Activated naive CD4-positive, alpha-beta T cell treated with anti-CD3 and anti-CD28 coated beads, Interleukin-2, amount 10 ng/mL, durations not matched to agents 7 days and 5 days (primary cell): Measurements from ENCODE around the gene FOXK2.

ENCODE experiments used
- CTCF ChIA-PET: fragments of 350-600 bp; sonication (Branson Sonifier 250); formaldehyde crosslinking; loops from one replicate; lab custom pipeline; 2021; ENCODE audit warnings: antibody characterized with exemption; lab: Charles Lee
- DNase-seq: peaks from one replicate; pipeline ENCODE4 v3.0.0-alpha.2; 2020
- H3K27ac Mint-ChIP-seq: one replicate; pipeline ENCODE4 v1.8.0; 2021; ENCODE audit warnings: mild to moderate bottlenecking, moderate library complexity, mixed read lengths
- H3K27me3 Mint-ChIP-seq: one replicate; pipeline ENCODE4 v1.8.0; 2021; ENCODE audit warnings: mild to moderate bottlenecking, mixed read lengths
- H3K36me3 Mint-ChIP-seq: one replicate; pipeline ENCODE4 v1.8.0; 2021; ENCODE audit warnings: mixed read lengths
- H3K4me1 Mint-ChIP-seq: one replicate; pipeline ENCODE4 v1.8.0; 2021; ENCODE audit warnings: mixed read lengths
- H3K4me3 Mint-ChIP-seq: one replicate; pipeline ENCODE4 v1.8.0; 2021; ENCODE audit warnings: mild to moderate bottlenecking, moderate library complexity, mixed read lengths
- H3K9me3 Mint-ChIP-seq: one replicate; pipeline ENCODE4 v1.8.0; 2021; ENCODE audit warnings: mixed read lengths

FOXK2 gene

GRCh38 chr17:82589851-82590180 is 70.3 kb downstream of the FOXK2 start:
- no peak for DNase-seq
- Mint-ChIP-seq H3K4me1 (peaks cover 34% of the 10 kb centered on the region), H3K4me3 (no peak overlapping the region), H3K9me3 (no peaks in the 10 kb centered on the region), H3K27me3 (no peaks in the 10 kb centered on the region), H3K36me3 (peaks cover 34% of the 10 kb centered on the region), H3K27ac (no peak overlapping the region)
- CTCF ChIA-PET = no interaction called here

DNA sequence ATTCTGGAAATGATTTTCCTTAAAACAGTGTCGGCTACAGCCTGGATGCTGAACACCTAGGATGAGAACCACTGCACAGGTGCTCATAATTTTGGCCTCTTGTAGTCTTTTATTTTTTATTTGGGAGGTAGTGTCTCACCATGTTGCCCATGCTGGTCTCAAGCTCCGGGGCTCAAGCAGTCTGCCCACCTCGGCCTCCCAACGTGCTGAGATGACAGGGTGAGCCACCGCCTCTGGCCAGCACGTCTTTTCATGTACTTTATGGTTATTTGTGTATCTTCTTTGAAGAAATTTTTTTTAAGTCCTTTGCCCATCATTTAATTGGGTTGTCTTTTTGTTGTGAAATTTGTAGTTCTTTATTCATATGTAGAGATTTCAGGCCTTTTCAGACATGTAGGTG is 70.7 kb downstream of the FOXK2 start:
- Mint-ChIP-seq H3K4me3 (no peak overlapping the region), H3K36me3 (peaks cover 33% of the 10 kb centered on the region), H3K27ac (peak overlapping the region; percentile 92), H3K27me3 (no peaks in the 10 kb centered on the region), H3K9me3 (no peaks in the 10 kb centered on the region), H3K4me1 (peaks cover 37% of the 10 kb centered on the region)
- CTCF ChIA-PET = no interaction called here
- no peak for DNase-seq

- CTCF ChIA-PET = no interaction called here
- Mint-ChIP-seq H3K4me1 (peaks cover 37% of the 10 kb centered on the region), H3K9me3 (no peaks in the 10 kb centered on the region), H3K4me3 (no peak overlapping the region), H3K27ac (peak overlapping the region; percentile 92), H3K27me3 (no peaks in the 10 kb centered on the region), H3K36me3 (peaks cover 27% of the 10 kb centered on the region)
- no peak for DNase-seq
These were observed 71.5 kb downstream of the FOXK2 start for GRCh38 chr17:82590881-82591539.

DNA sequence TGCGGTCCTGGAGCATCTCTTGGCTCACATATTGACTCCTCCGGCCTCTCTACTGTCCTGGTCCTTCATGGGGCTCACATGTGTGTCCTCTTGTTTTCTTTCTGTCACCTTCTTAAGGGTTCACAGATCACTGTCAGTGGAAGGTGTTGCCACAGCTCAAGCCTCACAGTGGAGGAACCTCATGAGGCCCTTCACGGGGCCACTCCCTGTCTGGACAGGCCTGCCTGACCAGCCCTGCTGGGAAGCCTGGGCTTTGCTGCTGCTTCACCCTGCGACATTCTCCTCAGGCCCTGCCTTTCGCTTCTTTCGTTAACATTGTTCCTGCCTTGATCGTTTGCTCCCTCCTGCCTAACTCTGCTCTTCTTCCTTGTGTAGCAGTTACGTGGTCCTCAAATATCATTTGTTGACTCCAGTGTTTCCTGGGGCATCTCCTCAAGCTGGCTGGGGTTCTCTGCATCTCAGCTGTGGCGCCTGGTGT is 72.8 kb downstream of the FOXK2 start:
- Mint-ChIP-seq H3K4me3 (no peak overlapping the region), H3K36me3 (peaks cover 26% of the 10 kb centered on the region), H3K27me3 (no peaks in the 10 kb centered on the region), H3K27ac (peak overlapping the region; percentile 92), H3K9me3 (no peaks in the 10 kb centered on the region), H3K4me1 (peaks cover 34% of the 10 kb centered on the region)
- DNase-seq = no peak
- CTCF ChIA-PET = no interaction called here

DNA sequence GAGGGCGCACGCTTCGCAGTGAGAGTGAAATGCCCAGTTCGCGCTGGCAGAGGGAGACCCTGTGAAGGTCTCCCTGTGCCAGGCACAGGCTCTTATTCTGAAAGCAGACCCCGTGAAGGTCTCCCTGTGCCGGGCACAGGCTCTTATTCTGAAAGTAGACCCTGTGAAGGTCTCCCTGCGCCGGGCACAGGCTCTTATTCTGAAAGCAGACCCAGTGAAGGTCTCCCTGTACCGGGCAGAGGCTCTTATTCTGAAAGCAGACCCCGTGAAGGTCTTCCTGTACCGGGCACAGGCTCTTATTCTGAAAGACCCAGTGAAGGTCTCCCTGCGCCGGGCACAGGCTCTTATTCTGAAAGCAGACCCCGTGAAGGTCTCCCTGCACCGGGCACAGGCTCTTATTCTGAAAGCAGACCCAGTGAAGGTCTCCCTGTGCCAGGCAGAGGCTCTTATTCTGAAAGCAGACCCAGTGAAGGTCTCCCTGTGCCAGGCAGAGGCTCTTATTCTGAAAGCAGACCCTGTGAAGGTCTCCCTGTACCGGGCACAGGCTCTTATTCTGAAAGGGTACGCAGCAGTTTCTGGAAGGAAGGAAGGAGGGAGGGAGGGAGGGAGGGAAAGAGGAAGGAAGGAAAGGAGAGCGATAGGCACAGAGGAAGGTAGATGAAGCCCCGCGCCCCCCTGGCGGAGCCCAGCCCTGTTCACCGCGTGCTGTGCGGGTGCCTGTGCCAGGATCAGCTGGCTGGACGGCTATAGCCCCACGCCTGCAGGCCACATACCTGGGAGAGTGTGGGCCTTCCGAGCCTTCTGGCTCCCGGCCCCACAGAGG is 73.4 kb downstream of the FOXK2 start:
- Mint-ChIP-seq H3K36me3 (peaks cover 27% of the 10 kb centered on the region), H3K9me3 (no peaks in the 10 kb centered on the region), H3K4me3 (peak overlapping the region; percentile 63), H3K27ac (peak overlapping the region; percentile 92), H3K27me3 (no peaks in the 10 kb centered on the region), H3K4me1 (peaks cover 34% of the 10 kb centered on the region)
- peak; percentile 73 for DNase-seq
- CTCF ChIA-PET = no interaction called here

DNA sequence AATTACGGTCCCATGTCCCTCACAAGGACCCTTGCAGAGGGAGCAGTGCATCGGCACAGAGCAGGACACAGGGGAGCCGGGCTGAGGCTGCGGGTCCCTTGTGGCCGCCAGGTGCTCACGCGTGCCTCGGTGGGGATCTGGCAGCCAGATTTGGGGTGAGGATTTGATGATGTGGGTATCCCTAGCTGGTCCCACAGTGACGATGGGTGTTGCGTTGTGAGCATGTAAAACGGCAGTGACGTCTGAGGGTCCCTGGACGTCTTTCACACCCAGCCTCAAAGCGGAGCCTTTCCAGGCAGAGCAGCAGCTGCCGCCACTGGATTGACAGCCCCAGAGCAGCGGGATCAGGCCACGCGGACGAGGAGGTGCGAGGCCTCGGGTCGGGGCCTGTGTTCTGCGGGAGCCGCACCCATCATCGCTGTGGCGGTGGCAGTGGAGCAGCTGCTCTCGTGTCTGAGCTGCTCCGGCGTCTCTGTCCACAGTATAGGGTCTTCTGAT is 74.1 kb downstream of the FOXK2 start:
- peaks cover 34% of the 10 kb centered on the region for H3K4me1 Mint-ChIP-seq
- no peaks in the 10 kb centered on the region for H3K27me3 Mint-ChIP-seq
- no peaks in the 10 kb centered on the region for H3K9me3 Mint-ChIP-seq
- DNase-seq = no peak
- CTCF ChIA-PET = no interaction called here
- peak overlapping the region; percentile 92 for H3K27ac Mint-ChIP-seq
- peak overlapping the region; percentile 63 for H3K4me3 Mint-ChIP-seq
- H3K36me3 Mint-ChIP-seq = peaks cover 24% of the 10 kb centered on the region

DNA sequence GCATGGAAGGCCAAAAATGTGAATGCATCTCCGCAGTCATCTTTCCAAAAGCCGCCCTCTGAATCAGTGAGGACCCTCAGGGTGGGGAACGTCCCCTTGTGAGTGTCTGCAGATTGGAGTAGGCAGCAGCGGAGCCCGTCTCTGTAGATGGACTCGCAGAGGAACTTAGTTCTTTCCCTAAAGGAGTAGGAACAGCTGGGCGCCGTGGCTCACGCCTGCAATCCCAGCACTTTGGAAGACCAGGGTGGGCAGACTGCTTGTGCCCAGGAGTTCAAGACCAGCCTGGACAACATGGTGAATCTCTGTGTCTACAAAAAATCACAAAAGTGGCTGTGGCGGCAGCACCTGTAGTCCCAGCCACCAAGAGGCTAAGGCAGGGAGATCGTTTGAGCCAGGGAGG is 75.0 kb downstream of the FOXK2 start:
- H3K4me1 Mint-ChIP-seq = peaks cover 34% of the 10 kb centered on the region
- CTCF ChIA-PET = no interaction called here
- peak overlapping the region; percentile 83 for H3K27ac Mint-ChIP-seq
- DNase-seq = no peak
- peak overlapping the region; percentile 44 for H3K4me3 Mint-ChIP-seq
- H3K36me3 Mint-ChIP-seq = peaks cover 27% of the 10 kb centered on the region
- no peaks in the 10 kb centered on the region for H3K27me3 Mint-ChIP-seq
- H3K9me3 Mint-ChIP-seq = no peaks in the 10 kb centered on the region

DNA sequence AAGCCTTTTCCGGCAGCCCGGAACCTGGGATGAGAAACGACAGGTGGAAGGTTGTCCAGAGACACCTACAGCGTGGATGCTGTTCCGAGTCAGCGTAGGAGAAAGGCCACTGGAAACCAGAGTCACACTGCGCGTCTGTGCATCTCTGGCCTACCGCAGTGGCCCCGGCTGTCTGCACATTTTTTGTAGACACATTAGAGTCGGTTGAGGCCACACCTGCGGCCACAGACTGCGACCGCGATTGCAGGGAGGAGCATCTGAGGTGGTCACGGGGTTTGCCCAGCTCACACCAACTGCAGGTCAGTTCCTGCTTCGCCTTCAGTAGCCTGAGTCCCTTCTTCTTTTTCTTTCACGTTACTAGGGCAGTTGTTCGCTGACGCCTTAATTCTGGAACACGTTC is 76.4 kb downstream of the FOXK2 start:
- Mint-ChIP-seq H3K36me3 (peaks cover 28% of the 10 kb centered on the region), H3K27ac (no peak overlapping the region), H3K4me1 (peaks cover 34% of the 10 kb centered on the region), H3K27me3 (no peaks in the 10 kb centered on the region), H3K9me3 (no peaks in the 10 kb centered on the region), H3K4me3 (no peak overlapping the region)
- CTCF ChIA-PET = no interaction called here
- DNase-seq = no peak

- Mint-ChIP-seq H3K4me1 (peaks cover 34% of the 10 kb centered on the region), H3K36me3 (peaks cover 32% of the 10 kb centered on the region), H3K27ac (no peak overlapping the region), H3K9me3 (no peaks in the 10 kb centered on the region), H3K4me3 (no peak overlapping the region), H3K27me3 (no peaks in the 10 kb centered on the region)
- no peak for DNase-seq
- CTCF ChIA-PET = no interaction called here
These were observed 76.8 kb downstream of the FOXK2 start for GRCh38 chr17:82596296-82596695.

DNA sequence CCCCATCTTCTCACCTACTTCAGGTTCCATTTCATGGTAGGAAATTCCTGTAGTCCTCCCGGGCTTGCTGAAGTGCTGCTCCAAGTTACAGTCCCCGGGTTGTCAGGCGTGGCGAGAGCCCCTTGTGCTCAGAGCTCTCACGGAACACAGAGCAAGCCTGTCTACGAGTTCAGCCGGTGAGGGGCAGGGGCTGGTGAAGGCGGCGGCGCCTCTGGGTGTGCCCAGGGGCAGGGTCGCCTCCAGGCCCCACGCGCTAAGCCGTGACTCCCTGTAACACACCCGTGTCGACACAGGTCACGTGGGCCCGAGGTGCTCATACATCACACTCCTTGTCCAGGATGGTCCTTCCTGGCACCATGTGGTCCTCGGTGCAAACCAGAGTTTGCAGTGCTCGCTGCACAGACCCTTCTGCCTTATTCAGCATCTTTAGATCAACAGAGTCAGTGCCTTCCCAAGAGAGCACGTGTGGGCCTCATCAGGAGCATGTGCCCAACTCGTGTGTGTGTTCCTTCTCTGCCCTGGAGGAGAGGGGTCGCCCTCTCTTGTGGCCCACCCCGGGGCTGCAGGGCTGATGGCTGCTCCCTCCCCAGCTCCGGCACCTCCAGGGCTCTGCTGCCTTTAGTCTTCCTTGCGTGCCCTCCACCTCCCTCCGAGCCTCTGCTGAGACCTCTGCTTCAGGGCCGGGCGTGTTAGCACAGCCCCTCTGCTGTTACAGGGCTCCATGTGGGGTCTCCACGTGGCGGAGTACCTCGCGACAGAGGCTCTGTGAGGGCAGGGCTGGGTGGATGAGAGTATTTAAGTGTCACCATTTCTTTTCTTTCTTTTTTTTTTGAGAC is 77.5 kb downstream of the FOXK2 start:
- Mint-ChIP-seq H3K4me3 (no peak overlapping the region), H3K36me3 (peaks cover 37% of the 10 kb centered on the region), H3K9me3 (no peaks in the 10 kb centered on the region), H3K4me1 (peaks cover 28% of the 10 kb centered on the region), H3K27me3 (no peaks in the 10 kb centered on the region), H3K27ac (peak overlapping the region; percentile 11)
- no peak for DNase-seq
- CTCF ChIA-PET = no interaction called here

- H3K4me3 Mint-ChIP-seq = no peak overlapping the region
- no peaks in the 10 kb centered on the region for H3K27me3 Mint-ChIP-seq
- peaks cover 46% of the 10 kb centered on the region for H3K36me3 Mint-ChIP-seq
- CTCF ChIA-PET = no interaction called here
- peaks cover 17% of the 10 kb centered on the region for H3K4me1 Mint-ChIP-seq
- no peaks in the 10 kb centered on the region for H3K9me3 Mint-ChIP-seq
- no peak for DNase-seq
- H3K27ac Mint-ChIP-seq = no peak overlapping the region
These were observed 79.0 kb downstream of the FOXK2 start for GRCh38 chr17:82598256-82599119.

- H3K36me3 Mint-ChIP-seq = peaks cover 47% of the 10 kb centered on the region
- no peak overlapping the region for H3K27ac Mint-ChIP-seq
- H3K4me3 Mint-ChIP-seq = no peak overlapping the region
- CTCF ChIA-PET = no interaction called here
- H3K4me1 Mint-ChIP-seq = peaks cover 13% of the 10 kb centered on the region
- DNase-seq = no peak
- H3K27me3 Mint-ChIP-seq = no peaks in the 10 kb centered on the region
- H3K9me3 Mint-ChIP-seq = no peaks in the 10 kb centered on the region
These were observed 80.4 kb downstream of the FOXK2 start for GRCh38 chr17:82599674-82600661.
